ENCODE measurements around the gene EXOSC9. TPM values are rescaled to one million over a fixed set of nuclear protein-coding genes. Genes with fewer than 3 reads are reported as not detected.

The EXOSC9 gene
- total RNA-seq, 1 experiment from 2014 or later, result 19.3 TPM

DNA sequence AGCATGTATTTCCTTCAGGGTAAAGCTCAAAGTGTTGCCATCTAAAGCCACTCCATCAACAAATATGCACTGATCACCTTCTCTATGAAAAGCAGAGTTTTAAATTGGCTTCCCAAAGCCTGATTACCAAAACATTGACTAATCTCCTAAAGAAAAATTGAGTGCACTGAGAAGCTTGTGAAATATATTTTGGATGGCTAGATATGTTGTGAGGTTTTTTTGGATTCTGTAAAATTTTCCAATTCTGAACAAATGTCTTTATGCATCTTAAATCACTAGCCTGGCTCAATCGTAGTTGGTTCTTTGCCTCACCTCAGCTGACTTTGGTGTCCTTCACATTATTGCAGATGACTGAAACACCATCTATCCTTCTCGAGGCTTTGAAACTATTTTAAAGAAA, 14.9 kb upstream of the EXOSC9 start:
- CTCF ChIA-PET, result no interaction called here
- Histone ChIP-seq H3K4me1 (ENCODE audit: control insufficient read depth, insufficient read depth, low read length) (no peaks in the 10 kb centered on the region), H3K27ac (ENCODE audit: low read length) (no peak overlapping the region), H3K9me3 (ENCODE audit: control insufficient read depth, insufficient read depth, low read depth, low read length) (no peaks in the 10 kb centered on the region), H3K36me3 (ENCODE audit: control insufficient read depth, insufficient read depth, low read length) (no peaks in the 10 kb centered on the region), H3K27me3 (ENCODE audit: control insufficient read depth, insufficient read depth, low read length) (peaks cover 2% of the 10 kb centered on the region; the same call in 1 of the 2 replicates), H3K4me3 (ENCODE audit: low read depth in 2 of 2, low read length in 2 of 2) (no peak overlapping the region)
- BruUV-seq (replicated peaks), result no TSS peak
- DNase-seq (ENCODE audit: low read depth, low spot score), result no peak
- no peak for ATAC-seq
- in situ Hi-C loops (cut with HindIII; ENCODE audit: low pct_unique_long_range_greater_than_20kb, low sequenced_read_pairs), result no loop called here
- POLR2A ChIA-PET, result no interaction called here
- TF ChIP-seq TCF7L2 (IDR thresholded peaks at IDR 0.05; ENCODE audit: low read depth, low read length), result no peak
- TF ChIP-seq POLR2AphosphoS5 (IDR thresholded peaks at IDR 0.05; ENCODE audit: low read depth, low read length), result no peak
- no peak for TF ChIP-seq SIN3A (IDR thresholded peaks at IDR 0.05; ENCODE audit: borderline replicate concordance, insufficient read depth, low read depth, low read length)
- no peak for TF ChIP-seq REST (IDR thresholded peaks at IDR 0.05; ENCODE audit: insufficient read depth in 1 of 2, low read depth in 2 of 2, low read length in 1 of 2)
- TF ChIP-seq, protein P1, sequence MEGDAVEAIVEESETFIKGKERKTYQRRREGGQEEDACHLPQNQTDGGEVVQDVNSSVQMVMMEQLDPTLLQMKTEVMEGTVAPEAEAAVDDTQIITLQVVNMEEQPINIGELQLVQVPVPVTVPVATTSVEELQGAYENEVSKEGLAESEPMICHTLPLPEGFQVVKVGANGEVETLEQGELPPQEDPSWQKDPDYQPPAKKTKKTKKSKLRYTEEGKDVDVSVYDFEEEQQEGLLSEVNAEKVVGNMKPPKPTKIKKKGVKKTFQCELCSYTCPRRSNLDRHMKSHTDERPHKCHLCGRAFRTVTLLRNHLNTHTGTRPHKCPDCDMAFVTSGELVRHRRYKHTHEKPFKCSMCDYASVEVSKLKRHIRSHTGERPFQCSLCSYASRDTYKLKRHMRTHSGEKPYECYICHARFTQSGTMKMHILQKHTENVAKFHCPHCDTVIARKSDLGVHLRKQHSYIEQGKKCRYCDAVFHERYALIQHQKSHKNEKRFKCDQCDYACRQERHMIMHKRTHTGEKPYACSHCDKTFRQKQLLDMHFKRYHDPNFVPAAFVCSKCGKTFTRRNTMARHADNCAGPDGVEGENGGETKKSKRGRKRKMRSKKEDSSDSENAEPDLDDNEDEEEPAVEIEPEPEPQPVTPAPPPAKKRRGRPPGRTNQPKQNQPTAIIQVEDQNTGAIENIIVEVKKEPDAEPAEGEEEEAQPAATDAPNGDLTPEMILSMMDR (IDR thresholded peaks at IDR 0.05), result no peak
- intact Hi-C loops (cut with micrococcal nuclease; ENCODE audit: unreplicated experiment), result no loop called here

DNA sequence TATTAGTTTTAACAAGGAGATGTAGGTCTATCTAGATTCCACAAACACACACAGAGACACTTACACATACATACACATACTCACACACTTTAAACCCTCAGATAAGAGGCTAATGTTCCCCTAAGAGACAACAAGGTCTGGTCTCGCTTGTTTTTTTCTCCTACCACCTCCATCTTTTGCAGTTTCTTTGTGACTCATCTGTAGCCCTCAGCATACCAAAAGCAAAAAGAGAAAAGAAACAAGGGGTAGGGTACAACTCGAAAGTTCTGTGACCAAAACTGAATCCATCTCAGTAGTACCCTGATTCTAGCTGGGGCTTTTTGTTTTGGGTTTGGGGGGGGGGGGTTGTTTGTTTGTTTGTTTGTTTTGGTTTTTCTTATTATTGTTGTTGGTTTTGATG, 12.2 kb upstream of the EXOSC9 start:
- Histone ChIP-seq H3K4me1 (ENCODE audit: control insufficient read depth, insufficient read depth, low read length) (no peaks in the 10 kb centered on the region), H3K9me3 (ENCODE audit: control insufficient read depth, insufficient read depth, low read depth, low read length) (no peaks in the 10 kb centered on the region), H3K36me3 (ENCODE audit: control insufficient read depth, insufficient read depth, low read length) (no peaks in the 10 kb centered on the region), H3K27me3 (ENCODE audit: control insufficient read depth, insufficient read depth, low read length) (peaks cover 5% of the 10 kb centered on the region), H3K27ac (ENCODE audit: low read length) (no peak overlapping the region), H3K4me3 (ENCODE audit: low read depth in 2 of 2, low read length in 2 of 2) (no peak overlapping the region)
- no peak for ATAC-seq
- intact Hi-C loops (cut with micrococcal nuclease; ENCODE audit: unreplicated experiment) (no loop called here), in situ Hi-C loops (cut with HindIII; ENCODE audit: low pct_unique_long_range_greater_than_20kb, low sequenced_read_pairs) (no loop called here)
- DNase-seq (ENCODE audit: low read depth, low spot score), result no peak
- POLR2A ChIA-PET, result no interaction called here
- no TSS peak for BruUV-seq (replicated peaks)
- CTCF ChIA-PET, result no interaction called here
- TF ChIP-seq POLR2AphosphoS5 (IDR thresholded peaks at IDR 0.05; ENCODE audit: low read depth, low read length) (no peak), TCF7L2 (IDR thresholded peaks at IDR 0.05; ENCODE audit: low read depth, low read length) (no peak), REST (IDR thresholded peaks at IDR 0.05; ENCODE audit: insufficient read depth in 1 of 2, low read depth in 2 of 2, low read length in 1 of 2) (no peak), SIN3A (IDR thresholded peaks at IDR 0.05; ENCODE audit: borderline replicate concordance, insufficient read depth, low read depth, low read length) (no peak)
- TF ChIP-seq, protein P1 (IDR thresholded peaks at IDR 0.05), result no peak

Data from Panc1 (cell line).